ENCODE data around the gene ZNF543. TPM values are rescaled to one million over a fixed set of nuclear protein-coding genes. Genes with fewer than 3 reads are reported as not detected.

ZNF543 gene
- total RNA-seq, 6 donors from 2014 or later: 3.4 to 10.5 (median 6.0) TPM

DNA sequence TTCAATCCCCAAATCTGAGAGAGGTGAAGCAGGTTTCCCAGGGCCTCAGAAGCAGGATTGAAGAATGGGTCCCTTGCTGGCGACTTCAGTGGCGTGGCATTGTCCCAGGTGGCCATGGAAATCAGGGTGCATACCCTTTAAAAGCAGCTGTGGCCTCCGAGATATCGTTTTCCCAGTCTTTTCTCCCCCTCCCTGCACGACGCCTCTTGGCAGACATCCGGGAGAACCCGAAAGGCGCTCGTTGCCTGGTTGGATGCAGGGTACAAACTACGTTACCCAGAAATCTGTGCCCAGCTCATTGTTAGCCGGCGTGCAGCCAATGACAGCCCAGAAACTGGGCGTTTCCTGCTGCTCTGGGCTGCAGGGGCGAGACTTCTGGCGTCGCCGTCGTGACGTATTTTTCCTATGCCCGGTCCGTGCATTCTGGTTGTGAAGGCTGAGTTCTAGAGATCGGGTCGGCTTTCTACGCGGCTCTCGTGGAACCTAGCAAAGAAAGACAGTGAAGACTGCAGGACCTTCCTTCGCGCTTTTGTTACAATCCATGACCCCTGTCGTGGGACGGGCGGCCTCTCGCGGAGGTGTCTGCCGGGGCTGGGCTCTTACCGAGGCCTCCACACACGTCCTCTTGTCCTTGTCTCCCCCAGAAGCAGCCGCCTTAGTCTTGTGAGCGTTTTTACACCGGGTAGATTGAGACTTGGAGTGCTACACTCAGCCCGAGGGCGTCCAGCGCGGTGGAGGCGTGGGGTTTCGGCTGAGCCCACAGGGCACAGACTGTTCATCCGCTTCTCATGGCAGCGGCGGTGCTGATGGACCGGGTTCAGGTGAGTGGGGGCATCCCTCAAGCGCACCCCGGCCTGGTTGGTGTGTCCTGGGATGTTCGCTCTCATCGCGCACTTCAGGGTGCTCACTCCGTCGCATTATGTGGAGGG is 30.9 kb downstream of the ZNF543 start, which contains the start of gene ZNF304:
TSS of gene ZNF304 (plus strand) at position 395 of the 929 bp plus-strand sequence. CDS start at position 789, 394 bp downstream.
- 2 to 4% methylated on average over 22 to 54 of the region's 57 CpGs for WGBS, 2 donors
- peak in 1 of 4 donors; percentile 38 for TF ChIP-seq EP300 (IDR thresholded peaks at IDR 0.05)
- peak in 3 of 4 donors; percentile 13 to 40 (median 34) for TF ChIP-seq POLR2A (IDR thresholded peaks at IDR 0.05)
- peak; percentile 77 to 80 for TF ChIP-seq POLR2AphosphoS5 (IDR thresholded peaks at IDR 0.05)
- TF ChIP-seq, protein P1, sequence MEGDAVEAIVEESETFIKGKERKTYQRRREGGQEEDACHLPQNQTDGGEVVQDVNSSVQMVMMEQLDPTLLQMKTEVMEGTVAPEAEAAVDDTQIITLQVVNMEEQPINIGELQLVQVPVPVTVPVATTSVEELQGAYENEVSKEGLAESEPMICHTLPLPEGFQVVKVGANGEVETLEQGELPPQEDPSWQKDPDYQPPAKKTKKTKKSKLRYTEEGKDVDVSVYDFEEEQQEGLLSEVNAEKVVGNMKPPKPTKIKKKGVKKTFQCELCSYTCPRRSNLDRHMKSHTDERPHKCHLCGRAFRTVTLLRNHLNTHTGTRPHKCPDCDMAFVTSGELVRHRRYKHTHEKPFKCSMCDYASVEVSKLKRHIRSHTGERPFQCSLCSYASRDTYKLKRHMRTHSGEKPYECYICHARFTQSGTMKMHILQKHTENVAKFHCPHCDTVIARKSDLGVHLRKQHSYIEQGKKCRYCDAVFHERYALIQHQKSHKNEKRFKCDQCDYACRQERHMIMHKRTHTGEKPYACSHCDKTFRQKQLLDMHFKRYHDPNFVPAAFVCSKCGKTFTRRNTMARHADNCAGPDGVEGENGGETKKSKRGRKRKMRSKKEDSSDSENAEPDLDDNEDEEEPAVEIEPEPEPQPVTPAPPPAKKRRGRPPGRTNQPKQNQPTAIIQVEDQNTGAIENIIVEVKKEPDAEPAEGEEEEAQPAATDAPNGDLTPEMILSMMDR (IDR thresholded peaks at IDR 0.05): no peak
- peak; percentile 96 to 98 for ATAC-seq (ENCODE audit: low FRiP score in 2 of 2)
- peak; percentile 75 to 96 for DNase-seq
- peak within 1 kb of the TSS; percentile 16 to 81 (median 78) for H3K4me3 ChIP-seq
- H3K27me3 ChIP-seq: no peaks in the 10 kb centered on the region
- H3K36me3 ChIP-seq: peaks cover 16 to 33% (median 24%) of the 10 kb centered on the region in 4 donors
- peaks cover 13 to 23% (median 16%) of the 10 kb centered on the region in 4 donors for H3K4me1 ChIP-seq
- H3K27ac ChIP-seq: peak within 1 kb of the TSS; percentile 22 to 83 (median 77)
- H3K9me3 ChIP-seq: peaks cover 1 to 23% (median 20%) of the 10 kb centered on the region in 4 donors

DNA sequence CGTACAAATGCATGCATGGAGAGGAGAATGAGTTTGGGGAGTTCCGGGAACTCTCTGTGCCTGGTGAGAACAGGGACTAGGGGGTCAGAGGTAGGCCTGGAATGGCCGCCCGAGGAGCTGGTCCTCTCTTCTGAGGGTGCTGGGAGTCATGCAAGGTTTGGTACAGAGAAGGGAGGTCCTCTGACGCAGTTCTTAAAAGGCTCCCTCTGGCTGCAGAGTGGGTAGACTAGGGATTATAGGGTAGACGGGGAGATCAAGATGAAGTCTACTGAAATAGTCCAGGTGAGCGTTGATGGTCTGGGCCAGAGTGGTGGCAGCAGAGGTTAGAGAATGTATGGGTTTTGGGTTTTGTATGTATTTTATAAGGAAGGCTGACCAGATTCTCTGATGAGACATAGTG is 31.6 kb downstream of the ZNF543 start:
- ATAC-seq (ENCODE audit: low FRiP score in 2 of 2) (no peak), DNase-seq (no peak)
- Histone ChIP-seq H3K4me1 (peaks cover 13 to 23% (median 16%) of the 10 kb centered on the region in 4 donors), H3K27me3 (no peaks in the 10 kb centered on the region), H3K4me3 (peak overlapping the region; percentile 16 to 81 (median 78)), H3K36me3 (peaks cover 24 to 41% (median 31%) of the 10 kb centered on the region in 4 donors), H3K9me3 (peaks cover 6 to 30% (median 27%) of the 10 kb centered on the region in 4 donors), H3K27ac (peak overlapping the region; percentile 22 to 83 (median 77))
- 27 to 31% methylated on average over 7 of the region's 7 CpGs for WGBS, 2 donors
- TF ChIP-seq POLR2A (IDR thresholded peaks at IDR 0.05): no peak
- no peak for TF ChIP-seq POLR2AphosphoS5 (IDR thresholded peaks at IDR 0.05)
- TF ChIP-seq, protein P1 (IDR thresholded peaks at IDR 0.05): no peak
- no peak for TF ChIP-seq EP300 (IDR thresholded peaks at IDR 0.05)

DNA sequence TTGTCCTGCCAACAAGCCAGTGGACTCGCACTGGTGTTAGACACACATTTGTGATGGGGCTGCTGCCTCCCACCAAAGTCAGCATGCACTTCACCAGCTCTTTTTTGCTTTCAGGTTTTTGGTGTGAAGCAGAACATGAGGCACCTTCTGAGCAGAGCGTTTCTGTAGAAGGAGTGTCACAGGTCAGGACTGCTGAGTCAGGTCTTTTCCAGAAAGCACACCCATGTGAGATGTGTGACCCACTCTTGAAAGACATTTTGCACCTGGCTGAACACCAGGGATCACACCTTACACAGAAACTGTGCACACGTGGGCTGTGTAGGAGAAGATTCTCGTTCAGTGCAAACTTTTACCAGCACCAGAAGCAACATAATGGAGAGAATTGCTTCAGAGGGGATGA is 35.6 kb downstream of the ZNF543 start:
- H3K27me3 ChIP-seq: no peaks in the 10 kb centered on the region
- peaks cover 28 to 61% (median 47%) of the 10 kb centered on the region in 4 donors for H3K36me3 ChIP-seq
- peaks cover 8 to 61% (median 54%) of the 10 kb centered on the region in 4 donors for H3K9me3 ChIP-seq
- no peak overlapping the region for H3K27ac ChIP-seq
- DNase-seq: no peak
- H3K4me1 ChIP-seq: peaks cover 9 to 23% (median 14%) of the 10 kb centered on the region in 4 donors
- no peak for ATAC-seq (ENCODE audit: low FRiP score in 2 of 2)
- no peak overlapping the region for H3K4me3 ChIP-seq
- TF ChIP-seq POLR2A (IDR thresholded peaks at IDR 0.05): no peak
- no peak for TF ChIP-seq EP300 (IDR thresholded peaks at IDR 0.05)
- TF ChIP-seq POLR2AphosphoS5 (IDR thresholded peaks at IDR 0.05): no peak
- TF ChIP-seq, protein P1 (IDR thresholded peaks at IDR 0.05): no peak
- 94 to 95% methylated on average over 3 to 4 of the region's 4 CpGs for WGBS, 2 donors

DNA sequence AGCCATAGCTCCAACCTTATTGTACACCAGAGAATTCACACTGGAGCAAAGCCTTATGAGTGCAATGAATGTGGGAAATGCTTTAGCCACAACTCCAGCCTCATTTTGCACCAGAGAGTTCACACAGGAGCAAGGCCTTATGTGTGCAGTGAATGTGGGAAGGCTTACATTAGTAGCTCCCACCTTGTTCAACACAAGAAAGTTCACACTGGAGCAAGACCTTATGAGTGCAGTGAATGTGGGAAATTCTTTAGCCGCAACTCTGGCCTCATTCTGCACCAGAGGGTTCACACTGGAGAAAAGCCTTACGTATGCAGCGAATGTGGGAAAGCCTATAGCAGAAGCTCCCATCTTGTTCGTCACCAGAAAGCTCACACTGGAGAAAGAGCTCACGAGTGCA is 37.1 kb downstream of the ZNF543 start:
- H3K36me3 ChIP-seq: peaks cover 28 to 61% (median 47%) of the 10 kb centered on the region in 4 donors
- no peak overlapping the region for H3K4me3 ChIP-seq
- H3K4me1 ChIP-seq: peaks cover 2 to 12% (median 9%) of the 10 kb centered on the region in 4 donors
- H3K27me3 ChIP-seq: no peaks in the 10 kb centered on the region
- DNase-seq (no peak), ATAC-seq (ENCODE audit: low FRiP score in 2 of 2) (no peak)
- peaks cover 8 to 61% (median 56%) of the 10 kb centered on the region in 4 donors for H3K9me3 ChIP-seq
- WGBS, 2 donors: 94 to 96% methylated on average over 5 of the region's 5 CpGs
- TF ChIP-seq EP300 (IDR thresholded peaks at IDR 0.05) (no peak), POLR2AphosphoS5 (IDR thresholded peaks at IDR 0.05) (no peak), POLR2A (IDR thresholded peaks at IDR 0.05) (no peak)
- TF ChIP-seq, protein P1 (IDR thresholded peaks at IDR 0.05): no peak
- no peak overlapping the region for H3K27ac ChIP-seq
